GM19025 (cell line): ENCODE measurements around the gene BANF2.
"Not testable (repeated sequence)": the region's sequence is repeated elsewhere in the genome, so short reads cannot be mapped to it uniquely, and the experiment has no call there.

ENCODE experiments used
- ATAC-seq: cut with Tn5 transposase; IDR thresholded peaks from one replicate; pipeline ENCODE4 v1.9.1; 2021; ENCODE audit warnings: mild to moderate bottlenecking, low read depth, moderate library complexity; ENCODE audit not compliant: unreplicated experiment

BANF2 gene

DNA sequence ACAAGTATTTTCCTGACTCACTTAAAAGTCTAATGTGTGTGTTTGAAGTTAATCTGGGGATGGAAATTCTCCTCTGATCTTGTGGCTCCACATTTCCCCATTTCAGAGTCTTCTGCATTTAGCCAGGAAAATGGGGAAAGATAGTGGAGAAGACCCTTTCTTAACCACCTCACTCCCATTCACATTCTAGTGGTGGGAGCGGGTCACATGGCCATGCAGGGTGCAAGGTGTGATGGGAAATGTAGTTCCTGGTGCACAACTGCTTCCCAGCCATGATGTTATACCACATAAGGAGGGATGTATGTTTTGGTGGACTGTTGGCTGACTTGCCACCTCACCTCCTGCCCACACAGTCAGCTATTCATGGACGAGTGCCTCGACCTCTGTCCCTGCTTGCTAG, 61.8 kb downstream of the BANF2 start:
- ATAC-seq, result no peak

DNA sequence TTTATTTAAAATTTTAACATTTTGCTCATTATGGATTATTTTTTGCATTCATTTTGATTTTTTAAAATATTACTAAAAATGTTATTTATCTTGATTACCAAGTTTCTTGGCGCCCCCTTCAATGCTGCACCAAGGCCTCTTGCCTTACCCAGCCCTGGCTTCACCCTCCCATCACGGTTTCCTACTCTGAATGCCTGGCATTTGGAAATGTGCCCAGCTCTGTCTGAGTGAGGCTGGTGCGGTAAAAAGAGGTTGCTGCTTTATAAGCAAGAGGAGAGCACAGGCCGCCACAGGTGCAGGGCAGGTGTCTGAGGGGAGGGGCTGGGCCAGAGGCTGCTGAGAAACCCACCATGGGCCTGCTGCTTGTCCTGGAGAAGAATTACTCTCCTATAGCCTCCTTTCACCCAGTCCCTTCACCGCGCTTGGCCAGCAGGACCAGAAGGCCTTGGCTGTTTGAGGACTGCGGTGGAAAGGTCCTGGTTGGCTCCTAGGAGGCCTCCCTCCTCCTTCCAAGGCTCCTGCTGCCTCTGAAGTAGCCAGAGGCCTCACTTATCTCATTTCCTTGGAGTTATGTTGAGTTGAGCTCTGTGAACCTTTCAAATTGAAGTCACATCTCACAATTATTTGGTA, 62.6 kb downstream of the BANF2 start:
- ATAC-seq, result no peak

DNA sequence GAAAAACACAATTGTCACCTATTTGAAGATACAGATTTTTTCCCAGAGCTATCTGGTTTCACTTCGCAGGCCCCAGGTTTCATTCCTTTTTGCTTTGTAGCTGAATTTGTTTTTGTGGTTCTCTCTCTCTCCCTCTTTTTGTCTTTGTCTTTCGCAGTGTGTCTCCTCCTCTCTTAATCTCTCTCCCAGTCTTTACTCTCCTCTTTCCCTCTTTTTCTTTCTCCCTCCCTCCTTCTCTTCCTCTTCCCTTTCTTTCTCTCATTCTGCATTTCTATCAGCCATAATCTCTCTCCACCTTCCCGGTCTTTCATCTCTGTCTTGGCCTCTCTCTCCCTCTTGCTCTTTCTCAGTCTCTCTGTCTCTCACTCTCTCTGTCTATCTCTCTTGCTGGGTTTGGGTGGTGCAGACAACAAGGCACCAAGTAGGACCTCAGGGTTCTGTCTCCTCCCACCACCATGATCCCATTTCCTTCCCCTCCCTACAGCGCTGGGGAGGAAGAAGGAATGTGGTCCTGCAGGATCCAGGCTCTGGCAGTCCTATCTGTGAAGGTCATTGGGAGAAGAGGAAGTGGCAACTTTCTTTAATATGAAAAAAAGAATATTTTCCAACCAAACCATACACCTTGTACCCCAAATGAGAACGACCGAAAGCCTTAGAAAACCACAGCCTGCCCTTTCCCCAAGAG, 63.2 kb downstream of the BANF2 start:
- ATAC-seq, result no peak

DNA sequence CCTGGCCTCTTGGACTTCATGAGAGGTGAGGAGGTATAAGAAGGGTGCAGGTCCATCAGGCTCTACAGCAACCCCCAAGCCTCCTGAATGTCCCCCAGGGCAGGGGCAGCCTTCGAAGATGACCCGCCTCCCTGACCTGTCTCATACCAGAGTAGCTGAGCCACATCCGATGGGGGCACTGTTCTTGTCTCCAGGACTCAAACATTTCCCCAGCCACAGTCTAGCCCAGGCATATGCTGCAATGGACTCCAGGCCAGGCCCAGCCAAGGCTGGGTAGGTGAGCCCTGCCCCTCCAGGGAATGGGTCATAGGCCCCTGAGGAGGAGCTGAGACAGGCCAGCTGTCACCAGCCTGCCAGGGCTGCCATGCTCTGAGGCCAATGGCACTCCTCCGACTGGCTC, 65.3 kb downstream of the BANF2 start:
- ATAC-seq, result no peak

DNA sequence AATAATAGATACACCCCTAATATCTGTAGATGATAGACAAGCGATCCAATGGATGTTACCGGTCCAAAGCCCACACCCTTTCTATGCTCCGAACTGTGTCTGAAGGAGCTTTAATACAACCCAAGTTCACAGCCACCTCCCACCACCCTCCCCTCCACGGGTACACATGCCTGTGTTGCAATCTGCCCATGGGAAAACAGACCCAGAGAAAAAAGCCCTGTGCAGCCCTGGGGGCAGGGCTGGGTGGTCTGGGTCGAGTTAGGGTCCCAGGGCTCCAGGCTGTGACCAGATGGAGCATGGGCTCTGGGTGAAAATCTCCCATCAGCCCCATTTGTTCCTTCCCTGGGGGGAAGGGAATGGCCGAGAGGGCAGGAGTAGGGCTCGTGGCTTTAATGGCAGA, 65.8 kb downstream of the BANF2 start:
- ATAC-seq, result no peak

DNA sequence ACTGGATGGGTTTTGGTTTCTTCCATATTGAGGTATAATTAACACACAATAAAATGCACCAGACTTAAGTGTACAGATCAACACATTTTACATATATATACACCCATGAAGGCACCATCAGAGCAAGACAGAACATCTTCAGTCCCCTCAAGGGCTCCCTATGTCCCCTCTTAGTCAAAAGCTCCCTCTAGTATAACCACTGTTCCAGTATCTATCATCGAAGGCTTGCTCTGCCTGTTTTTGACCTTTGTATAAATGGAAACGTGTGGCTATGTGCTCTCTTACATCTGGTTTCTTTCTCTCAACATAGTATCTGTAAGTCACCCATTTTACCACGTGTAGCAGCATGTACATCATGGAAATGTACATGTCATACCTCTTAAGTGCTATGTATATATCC, 66.5 kb downstream of the BANF2 start:
- no peak for ATAC-seq

DNA sequence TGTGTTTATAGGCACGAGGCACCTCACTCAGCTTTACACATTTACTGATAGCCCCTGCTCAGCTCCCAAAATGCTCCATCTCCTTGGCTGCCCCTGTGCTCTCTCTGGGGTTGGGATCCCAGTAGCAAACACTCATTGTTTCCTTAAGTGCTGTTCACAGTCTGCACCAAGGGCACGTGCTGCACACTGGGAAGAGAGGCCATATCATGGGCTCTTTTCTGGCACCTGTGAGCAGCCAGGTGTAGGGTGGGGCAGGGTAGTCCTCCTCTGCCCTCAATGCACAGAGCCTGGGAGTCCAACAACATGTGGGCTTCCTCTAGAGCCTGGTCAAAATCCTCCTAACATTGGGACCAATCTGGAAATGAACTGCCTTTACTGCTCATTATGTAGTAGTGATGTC, 67.9 kb downstream of the BANF2 start:
- ATAC-seq, result no peak

DNA sequence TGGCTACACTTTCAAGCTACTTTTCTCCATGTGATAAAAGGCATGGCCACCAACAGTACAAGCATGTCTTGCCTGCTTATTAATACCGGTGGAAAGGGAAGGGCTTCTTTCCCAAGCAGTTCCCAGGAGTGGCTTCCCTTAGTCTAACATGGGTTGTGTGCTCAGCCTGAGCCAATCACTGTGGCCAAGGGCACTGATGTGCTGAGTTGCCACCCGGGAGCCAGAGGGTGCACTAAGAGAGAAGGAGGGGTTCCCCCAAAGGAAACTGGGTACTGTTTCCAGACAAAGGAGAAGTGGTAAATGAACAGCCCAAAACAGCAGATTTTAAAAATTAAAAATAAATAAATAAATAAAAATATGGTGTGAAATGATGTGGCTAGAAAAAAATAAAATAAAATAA, 68.5 kb downstream of the BANF2 start:
- no peak for ATAC-seq

DNA sequence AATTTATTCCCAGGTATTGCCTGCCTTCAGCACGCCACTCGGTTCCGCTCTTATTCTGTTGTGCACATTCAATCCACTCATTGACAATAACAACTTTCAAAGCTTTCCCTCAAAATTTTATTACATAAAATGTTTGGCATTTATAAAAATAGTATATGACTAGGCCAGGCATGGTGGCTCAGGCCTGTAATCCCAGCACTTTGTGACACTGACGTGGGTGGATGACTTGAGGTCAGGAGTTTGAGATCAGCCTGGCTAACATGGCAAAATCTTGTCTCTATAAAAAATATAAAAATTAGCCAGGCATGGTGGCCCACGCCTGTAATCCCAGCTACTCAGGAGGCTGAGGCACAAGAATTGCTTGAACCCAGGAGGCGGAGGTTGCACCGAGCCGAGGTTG, 70.0 kb downstream of the BANF2 start:
- not testable (repeated sequence) for ATAC-seq

DNA sequence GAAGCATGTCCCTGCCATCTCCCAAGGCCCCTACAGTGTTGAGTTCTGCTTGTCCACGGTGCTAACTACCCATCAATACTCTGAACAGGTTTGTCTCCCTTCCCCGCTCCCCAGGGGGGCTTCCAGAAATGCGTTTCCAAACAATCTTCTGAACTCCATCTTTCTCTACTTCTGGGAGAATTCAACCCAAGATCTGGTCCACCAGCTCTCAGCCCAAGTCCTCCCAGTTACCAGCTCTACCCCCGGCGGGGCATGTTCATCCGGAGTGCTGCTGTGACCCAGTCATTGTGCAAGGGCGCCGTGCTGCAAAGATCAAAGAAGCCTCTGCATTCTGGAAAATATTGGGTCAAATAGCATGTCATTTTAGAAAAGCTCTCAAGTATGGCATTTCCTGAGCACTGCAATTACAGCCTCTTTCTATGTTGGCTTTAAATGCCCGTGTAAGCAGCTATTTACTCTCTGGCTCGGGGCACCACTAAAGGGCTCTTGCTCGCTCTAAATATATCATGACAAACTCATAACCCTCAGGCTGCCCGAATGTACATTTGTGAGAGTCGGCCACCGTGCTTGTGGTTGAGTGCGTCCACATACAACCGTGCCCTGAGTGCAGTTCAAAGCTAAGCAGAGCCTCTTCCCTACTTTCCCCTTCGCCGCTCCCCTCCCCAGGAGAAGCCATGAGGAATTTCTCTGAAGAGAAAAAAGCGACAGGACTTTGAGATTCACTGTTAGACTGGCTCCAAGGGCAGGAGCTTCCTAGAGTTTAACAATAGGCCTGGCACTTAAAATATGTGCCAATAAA, 71.6 kb downstream of the BANF2 start:
- no peak for ATAC-seq

DNA sequence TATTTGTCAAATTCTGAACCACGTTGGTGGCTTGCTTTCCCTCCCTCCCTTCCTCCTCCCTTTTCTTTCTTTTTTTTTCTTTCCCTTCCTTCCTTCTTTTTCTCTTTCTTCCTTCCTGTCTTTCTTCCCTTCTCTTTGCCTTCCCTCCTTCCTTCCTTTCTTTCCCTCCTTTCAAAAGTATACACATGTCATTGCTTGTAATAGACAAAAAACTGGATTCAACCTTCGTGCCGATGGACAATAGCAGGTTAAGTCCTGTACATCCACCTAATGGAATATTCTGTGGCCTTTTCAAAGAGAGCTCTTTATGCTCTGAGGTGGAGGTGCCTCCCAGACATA, 72.2 kb downstream of the BANF2 start:
- ATAC-seq, result no peak

DNA sequence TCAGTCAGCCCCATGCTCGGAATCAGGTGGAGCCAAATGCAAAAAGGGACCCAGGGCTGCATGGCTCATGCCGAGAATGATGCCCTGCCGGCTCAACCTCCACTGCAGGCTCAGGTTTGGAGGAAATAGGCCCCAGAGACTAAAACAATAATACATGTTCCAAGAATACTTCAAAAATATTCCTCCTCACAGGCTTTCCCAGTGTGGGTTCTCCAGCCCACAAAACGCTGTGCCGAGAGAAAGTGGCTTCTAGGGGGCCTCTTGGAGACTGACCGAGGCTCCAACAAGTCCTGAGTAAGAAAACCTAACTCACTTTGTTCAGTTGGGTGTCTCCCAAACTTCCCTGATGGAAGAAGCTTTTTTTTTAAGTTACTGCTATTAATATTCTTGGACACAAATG, 73.9 kb downstream of the BANF2 start:
- ATAC-seq, result no peak

DNA sequence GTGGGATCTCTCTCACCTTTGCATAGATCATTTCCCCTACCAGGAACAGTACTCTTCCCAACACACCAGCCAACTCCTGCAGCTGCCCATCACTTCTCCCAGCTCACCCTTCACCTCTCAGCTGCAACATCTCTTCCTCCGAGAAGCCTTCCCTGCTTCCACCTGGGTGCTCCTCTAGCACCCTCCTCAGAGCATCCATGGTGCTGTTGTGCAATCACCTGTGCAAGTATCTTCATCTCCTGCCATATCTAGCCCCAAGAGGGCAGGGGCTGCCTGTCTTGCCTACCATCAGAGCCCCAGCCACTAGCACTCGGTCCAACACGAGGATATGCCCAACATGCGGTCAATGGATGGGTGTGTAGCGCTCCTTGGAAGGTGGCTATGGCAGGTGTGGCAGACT, 75.8 kb downstream of the BANF2 start:
- ATAC-seq, result no peak

DNA sequence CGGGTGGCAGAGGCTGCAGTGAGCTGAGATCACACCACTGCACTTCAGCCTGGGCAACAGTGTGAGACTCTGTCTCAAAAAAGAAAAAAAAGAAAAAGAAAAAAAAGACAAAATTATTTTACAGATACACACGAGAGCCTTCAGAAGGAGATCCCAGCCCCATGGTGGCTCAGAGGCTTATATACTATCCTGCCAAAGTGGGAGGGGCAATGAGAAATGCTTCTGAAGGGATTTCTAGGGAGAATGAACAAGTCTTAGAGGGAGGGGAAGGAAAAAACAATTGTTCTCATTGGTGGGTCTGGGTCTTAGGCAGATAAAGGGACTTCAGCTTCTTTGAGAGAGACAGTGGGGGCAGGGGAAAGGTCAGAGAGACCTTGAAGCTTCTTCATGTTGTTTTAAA, 76.8 kb downstream of the BANF2 start:
- no peak for ATAC-seq

DNA sequence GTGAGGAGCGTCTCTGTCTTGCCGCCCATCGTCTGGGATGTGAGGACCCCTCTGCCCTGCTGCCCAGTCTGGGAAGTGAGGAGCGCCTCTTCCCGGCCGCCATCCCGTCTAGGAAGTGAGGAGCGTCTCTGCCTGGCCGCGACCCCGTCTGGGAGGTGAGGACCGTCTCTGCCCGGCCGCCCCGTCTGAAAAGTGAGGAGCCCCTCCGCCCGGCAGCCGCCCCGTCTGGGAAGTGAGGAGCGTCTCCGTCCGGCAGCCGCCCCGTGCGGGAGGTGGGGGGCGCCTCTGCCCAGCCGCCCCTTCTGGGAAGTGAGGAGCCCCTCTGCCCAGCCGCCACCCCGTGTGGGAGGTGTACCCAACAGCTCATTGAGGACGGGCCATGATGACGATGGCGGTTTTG, 79.2 kb downstream of the BANF2 start:
- ATAC-seq, result not testable (repeated sequence)

DNA sequence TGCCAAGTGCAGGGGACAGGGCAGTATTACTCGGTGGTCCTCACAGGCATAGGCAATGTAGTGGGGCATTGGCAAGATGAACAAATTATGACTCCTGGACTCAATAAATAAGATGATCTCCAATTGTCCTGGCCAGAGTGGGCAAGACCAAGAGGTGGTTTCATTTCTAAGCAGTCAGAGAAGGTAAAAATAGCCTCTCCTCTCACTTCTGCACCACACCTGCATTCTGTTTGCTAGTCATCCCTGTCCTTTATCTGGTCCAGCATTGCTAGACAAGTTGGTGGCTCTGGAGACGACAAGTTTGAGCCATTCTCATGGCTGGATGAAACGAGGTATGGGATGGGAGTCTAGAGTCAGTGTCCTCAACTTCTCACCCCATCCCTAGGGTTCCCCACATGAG, 83.0 kb downstream of the BANF2 start:
- ATAC-seq, result peak; percentile 61

DNA sequence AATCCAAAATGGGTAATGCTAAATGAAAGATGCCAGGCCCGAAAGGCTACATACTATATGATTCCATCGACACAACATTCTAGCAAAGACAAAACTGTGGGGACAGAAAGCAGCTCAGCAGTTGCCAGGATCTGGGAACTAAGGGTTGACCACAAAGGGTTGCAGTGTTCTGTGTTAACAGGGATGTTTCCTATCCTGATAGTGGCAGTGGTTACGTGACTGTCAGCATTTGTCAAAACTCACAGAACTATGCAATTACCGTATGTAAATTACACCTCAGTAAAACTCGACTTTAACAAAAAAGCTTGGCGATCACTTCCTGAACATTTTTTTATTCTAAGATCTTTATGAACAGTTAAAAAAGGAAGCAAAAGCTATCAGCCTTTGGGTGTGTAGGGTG, 83.9 kb downstream of the BANF2 start:
- no peak for ATAC-seq

DNA sequence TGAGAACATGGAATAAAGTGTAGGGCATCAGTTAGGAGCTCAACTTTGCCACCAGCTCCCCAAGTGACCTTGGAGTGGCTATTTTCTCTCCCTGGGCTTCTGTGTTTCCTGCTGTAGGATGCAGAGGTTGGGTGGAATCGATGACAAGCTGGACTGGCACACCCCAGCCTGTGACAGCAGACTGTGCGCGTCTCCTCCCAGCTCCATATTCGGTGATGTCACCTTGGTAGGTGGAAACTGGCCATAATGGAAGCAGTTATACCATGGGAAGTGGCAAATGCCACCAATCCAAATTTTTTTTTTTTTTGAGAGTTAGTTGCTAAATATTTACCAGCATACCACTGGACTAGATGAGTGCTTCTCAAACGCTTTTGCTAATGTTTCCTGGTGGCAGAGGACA, 85.2 kb downstream of the BANF2 start:
- ATAC-seq, result no peak
